ENCODE measurements around the gene ADAM12.

DNA sequence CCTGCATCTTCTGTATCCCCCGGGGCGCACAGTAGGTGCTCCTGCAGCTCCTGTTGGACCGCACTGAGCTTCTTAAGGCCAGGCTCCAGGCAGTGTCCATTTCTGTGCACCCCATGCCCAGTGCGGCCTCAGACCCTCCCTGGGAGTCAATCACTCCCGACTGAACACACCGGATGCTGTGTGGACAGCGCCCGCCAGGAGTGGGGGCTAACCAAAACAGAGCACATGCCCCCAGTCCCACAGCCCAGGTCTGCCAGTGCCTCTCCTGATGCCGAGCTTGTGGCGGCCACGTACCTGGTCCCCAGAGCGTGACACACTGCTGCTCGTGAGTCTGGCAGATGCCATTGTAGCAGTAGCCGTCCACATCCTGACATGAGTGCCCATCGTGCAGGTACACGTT, 323.8 kb downstream of the ADAM12 start:
- TF ChIP-seq POLR2A (IDR thresholded peaks at IDR 0.05; ENCODE audit: low read depth, low read length) (no peak), POLR2AphosphoS5 (IDR thresholded peaks at IDR 0.05; ENCODE audit: low read depth, low read length) (no peak), TAF1 (IDR thresholded peaks at IDR 0.05; ENCODE audit: borderline replicate concordance, low read depth, low read length) (no peak)
